Lower lobe of right lung (tissue), 2 donors: ENCODE results near the gene KLF1. TPM values are rescaled to one million over a fixed set of nuclear protein-coding genes. Genes with fewer than 3 reads are reported as not detected.
A peak's percentile ranks its signal among the peaks of the same experiment; 100 is the strongest.
"Not testable (repeated sequence)": the region's sequence is repeated elsewhere in the genome, so short reads cannot be mapped to it uniquely, and the experiment has no call there.

ENCODE experiments used
- ATAC-seq, 2 donors: fragments of 200-7000 bp; cut with Tn5 transposase; one replicate each; pipeline ENCODE4 v1.9.1; 2020 to 2022; ENCODE audit warnings: mild to moderate bottlenecking in 2 of 2, moderate library complexity in 2 of 2
- DNase-seq: peaks from one replicate; pipeline ENCODE4 v3.0.0-alpha.2; 2020
- H3K27ac ChIP-seq: fragments of 200-600 bp; one replicate; pipeline ENCODE4 v1.8.0; 2022
- H3K27me3 ChIP-seq: fragments of 200-600 bp; one replicate; pipeline ENCODE4 v1.8.0; 2022; ENCODE audit warnings: low read depth
- H3K36me3 ChIP-seq: fragments of 200-600 bp; one replicate; pipeline ENCODE4 v1.8.0; 2022; ENCODE audit warnings: mild to moderate bottlenecking
- H3K4me1 ChIP-seq: fragments of 200-600 bp; one replicate; pipeline ENCODE4 v1.8.0; 2022
- H3K4me3 ChIP-seq: fragments of 200-600 bp; one replicate; pipeline ENCODE4 v1.8.0; 2022; ENCODE audit warnings: mild to moderate bottlenecking
- H3K9me3 ChIP-seq: fragments of 200-600 bp; one replicate; pipeline ENCODE4 v1.8.0; 2022
- intact Hi-C: fragments of 100-400 bp; cut with DNase I; formaldehyde crosslinking; loops from one replicate; pipeline ENCODE4 v1.11.0; 2022
- total RNA-seq: library from RNA; stranded (reverse); fragmentation: NEBNext Ultra II Directional; extraction: Animal tissue kit (Norgen Biotek cat#: 25700); gene quantifications from one replicate; pipeline ENCODE4 v1.2.1, GENCODE V29; 2021
- TF ChIP-seq, protein P1 (sequence below): fragments of 200-600 bp; IDR thresholded peaks from one replicate; pipeline ENCODE4 v1.8.0; 2022; ENCODE audit warnings: antibody characterized with exemption, mild to moderate bottlenecking
- donor health status: DM: no; HTN: yes; CAD: no; lungs with severe emphysema.

The KLF1 gene
- total RNA-seq, 1 donor from 2014 or later: 0.24 TPM

DNA sequence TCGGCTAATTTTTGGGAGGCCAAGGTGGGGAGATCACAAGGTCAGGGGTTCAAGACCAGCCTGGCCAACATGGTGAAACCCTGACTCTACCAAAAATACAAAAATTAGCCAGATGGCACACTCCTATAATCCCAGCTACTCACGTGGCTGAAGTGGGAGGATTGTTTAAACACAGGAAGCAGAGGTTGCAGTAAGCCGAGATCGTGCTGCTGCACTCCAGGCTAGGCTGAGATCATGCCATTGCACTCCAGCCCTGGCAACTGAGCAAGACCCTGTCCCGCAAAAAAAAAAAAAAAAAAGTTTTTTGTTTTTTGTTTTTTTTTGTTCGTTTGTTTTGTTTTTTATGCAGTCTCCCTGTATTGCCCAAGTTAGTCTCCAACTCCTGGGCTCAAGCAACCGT is 27.5 kb downstream of the KLF1 start:
- H3K4me3 ChIP-seq: no peak overlapping the region
- ATAC-seq (no peak), DNase-seq (no peak)
- no peak overlapping the region for H3K27ac ChIP-seq
- intact Hi-C loops: no loop called here
- H3K27me3 ChIP-seq: no peaks in the 10 kb centered on the region
- TF ChIP-seq, protein P1, sequence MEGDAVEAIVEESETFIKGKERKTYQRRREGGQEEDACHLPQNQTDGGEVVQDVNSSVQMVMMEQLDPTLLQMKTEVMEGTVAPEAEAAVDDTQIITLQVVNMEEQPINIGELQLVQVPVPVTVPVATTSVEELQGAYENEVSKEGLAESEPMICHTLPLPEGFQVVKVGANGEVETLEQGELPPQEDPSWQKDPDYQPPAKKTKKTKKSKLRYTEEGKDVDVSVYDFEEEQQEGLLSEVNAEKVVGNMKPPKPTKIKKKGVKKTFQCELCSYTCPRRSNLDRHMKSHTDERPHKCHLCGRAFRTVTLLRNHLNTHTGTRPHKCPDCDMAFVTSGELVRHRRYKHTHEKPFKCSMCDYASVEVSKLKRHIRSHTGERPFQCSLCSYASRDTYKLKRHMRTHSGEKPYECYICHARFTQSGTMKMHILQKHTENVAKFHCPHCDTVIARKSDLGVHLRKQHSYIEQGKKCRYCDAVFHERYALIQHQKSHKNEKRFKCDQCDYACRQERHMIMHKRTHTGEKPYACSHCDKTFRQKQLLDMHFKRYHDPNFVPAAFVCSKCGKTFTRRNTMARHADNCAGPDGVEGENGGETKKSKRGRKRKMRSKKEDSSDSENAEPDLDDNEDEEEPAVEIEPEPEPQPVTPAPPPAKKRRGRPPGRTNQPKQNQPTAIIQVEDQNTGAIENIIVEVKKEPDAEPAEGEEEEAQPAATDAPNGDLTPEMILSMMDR: no peak
- H3K4me1 ChIP-seq: no peaks in the 10 kb centered on the region
- H3K36me3 ChIP-seq: no peaks in the 10 kb centered on the region
- no peaks in the 10 kb centered on the region for H3K9me3 ChIP-seq

DNA sequence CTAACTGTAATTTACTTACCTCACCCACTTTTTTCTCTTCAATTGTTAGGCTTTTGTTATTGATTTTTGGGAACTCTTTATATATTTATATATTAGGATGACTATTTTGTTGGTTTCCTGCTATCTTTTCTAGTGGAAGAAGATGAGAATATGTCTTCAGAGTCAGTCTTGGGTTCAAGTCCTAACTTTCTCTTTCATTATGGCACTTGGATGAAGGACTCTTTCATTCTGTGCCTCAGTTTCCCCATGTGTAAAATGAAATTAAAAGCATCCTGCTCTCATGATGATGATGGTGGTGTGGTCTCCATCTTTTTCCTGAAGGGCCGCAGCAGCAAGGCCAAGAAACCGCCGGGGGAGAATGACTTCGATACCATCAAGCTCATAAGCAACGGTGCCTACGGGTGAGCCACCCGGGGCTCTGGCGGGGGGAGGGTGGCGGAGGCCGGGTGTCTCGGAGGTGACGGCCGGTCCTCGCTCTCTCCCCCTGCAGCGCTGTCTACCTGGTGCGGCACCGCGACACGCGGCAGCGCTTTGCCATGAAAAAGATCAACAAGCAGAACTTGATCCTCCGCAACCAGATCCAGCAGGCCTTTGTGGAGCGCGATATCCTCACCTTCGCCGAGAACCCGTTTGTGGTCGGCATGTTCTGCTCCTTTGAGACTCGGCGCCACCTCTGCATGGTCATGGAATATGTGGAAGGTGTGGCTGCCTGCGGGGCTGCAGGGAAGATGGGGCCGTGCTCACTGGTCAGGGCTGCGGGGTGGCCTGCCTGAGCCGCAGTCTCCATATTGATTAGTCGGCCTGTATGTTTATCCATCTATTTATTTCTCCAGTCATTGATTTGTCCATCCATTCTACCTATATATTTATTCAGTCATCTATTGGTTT is 28.7 kb downstream of the KLF1 start:
- Histone ChIP-seq H3K27me3 (no peaks in the 10 kb centered on the region), H3K27ac (no peak overlapping the region), H3K36me3 (no peaks in the 10 kb centered on the region), H3K4me1 (no peaks in the 10 kb centered on the region), H3K9me3 (no peaks in the 10 kb centered on the region), H3K4me3 (no peak overlapping the region)
- TF ChIP-seq, protein P1: no peak
- intact Hi-C loops: no loop called here
- ATAC-seq (no peak), DNase-seq (no peak)

DNA sequence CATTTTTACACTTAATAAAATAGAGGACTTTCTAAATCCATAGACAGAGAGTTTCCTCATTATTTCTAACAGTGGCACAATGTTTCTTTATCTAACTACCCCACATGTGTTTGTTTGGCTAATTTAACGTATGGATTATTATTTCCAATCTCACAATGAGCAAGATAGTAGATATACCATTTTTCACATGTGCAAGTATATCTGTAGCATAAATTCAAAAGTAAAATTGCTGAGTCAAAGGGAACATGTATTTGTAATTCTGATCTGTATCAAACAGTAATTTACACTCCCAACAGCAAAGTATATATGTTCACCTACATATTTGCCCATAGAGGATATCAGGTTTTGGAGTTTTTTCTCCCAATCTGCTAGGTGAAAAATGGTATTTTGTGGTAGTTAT is 30.3 kb downstream of the KLF1 start:
- H3K27me3 ChIP-seq: no peaks in the 10 kb centered on the region
- no peaks in the 10 kb centered on the region for H3K4me1 ChIP-seq
- H3K36me3 ChIP-seq: no peaks in the 10 kb centered on the region
- TF ChIP-seq, protein P1: no peak
- DNase-seq: no peak
- H3K27ac ChIP-seq: no peak overlapping the region
- intact Hi-C loops: no loop called here
- ATAC-seq: no peak
- no peak overlapping the region for H3K4me3 ChIP-seq
- no peaks in the 10 kb centered on the region for H3K9me3 ChIP-seq

DNA sequence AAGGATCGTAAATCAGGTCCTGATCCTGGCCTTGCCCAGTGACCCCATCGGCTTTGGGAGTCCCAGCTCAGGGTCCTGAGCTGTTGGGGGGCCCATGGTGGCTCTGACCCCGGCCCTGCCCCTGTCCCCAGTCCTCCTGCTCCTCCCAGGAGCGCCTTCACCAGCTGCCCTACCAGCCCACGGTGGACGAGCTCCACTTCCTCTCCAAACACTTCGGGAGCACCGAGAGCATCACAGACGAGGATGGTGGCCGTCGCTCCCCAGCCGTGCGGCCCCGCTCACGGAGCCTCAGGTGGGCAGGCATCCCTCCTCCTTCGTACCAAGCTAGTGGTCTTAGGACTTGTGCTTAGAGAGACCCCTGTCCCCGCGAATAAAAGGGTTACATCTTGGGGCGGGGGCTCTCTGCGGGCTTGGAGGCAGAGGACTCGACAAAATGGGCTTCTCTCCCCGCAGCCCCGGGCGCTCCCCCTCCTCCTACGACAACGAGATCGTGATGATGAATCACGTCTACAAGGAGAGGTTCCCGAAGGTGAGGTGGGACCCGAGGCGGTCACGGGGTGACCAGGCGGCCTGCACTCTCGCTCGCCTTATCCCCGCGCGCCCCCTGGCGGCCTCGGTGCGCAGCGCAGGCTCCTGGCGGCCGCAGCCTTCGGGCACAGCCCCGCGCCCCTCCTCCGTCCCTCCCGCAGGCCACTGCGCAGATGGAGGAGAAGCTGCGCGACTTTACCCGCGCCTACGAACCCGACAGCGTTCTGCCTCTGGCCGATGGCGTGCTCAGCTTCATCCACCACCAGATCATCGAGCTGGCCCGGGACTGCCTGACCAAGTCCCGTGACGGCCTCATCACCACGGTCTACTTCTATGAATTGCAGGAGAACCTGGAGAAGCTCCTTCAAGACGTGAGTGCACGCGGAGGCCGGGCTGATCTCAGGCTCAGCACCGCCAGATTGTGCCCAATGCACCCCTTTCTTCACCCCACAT is 39.6 kb downstream of the KLF1 start:
- TF ChIP-seq, protein P1: peak; percentile 99
- Histone ChIP-seq H3K9me3 (no peaks in the 10 kb centered on the region), H3K36me3 (no peaks in the 10 kb centered on the region), H3K27me3 (peaks cover 43% of the 10 kb centered on the region), H3K27ac (no peak overlapping the region), H3K4me3 (peak overlapping the region; percentile 31), H3K4me1 (peaks cover 7% of the 10 kb centered on the region)
- intact Hi-C loops: loop anchor here (10.0 kb wide), 1 partner anchor 83 kb away; no protein-coding TSS in a partner anchor
- peak; percentile 92 for DNase-seq
- ATAC-seq: peak; percentile 98 to 99

DNA sequence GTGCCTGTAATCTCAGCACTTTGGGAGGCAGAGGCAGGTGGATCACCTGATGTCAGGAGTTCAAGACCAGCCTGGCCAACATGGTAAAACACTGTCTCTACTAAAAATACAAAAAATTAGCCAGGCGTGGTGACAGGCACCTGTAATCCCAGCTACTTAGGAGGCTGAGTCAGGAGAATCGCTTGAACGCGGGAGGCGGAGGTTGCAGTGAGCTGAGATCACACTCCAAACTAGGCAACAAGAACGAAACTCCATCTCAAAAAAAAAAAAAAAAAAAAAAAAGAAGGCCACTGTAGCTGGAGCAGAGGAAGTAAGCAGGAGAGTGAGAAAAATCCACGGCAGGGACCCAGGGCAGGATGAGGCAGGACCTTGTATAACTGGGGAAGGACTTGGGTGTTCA is 40.4 kb downstream of the KLF1 start:
- not testable (repeated sequence) for H3K4me3 ChIP-seq, ATAC-seq, DNase-seq, H3K4me1 ChIP-seq, H3K27ac ChIP-seq, H3K9me3 ChIP-seq, H3K36me3 ChIP-seq
- intact Hi-C loops: loop anchor here (10.0 kb wide), 1 partner anchor 82 kb away; no protein-coding TSS in a partner anchor
- H3K27me3 ChIP-seq: peaks cover 51% of the 10 kb centered on the region
